Breast epithelium (tissue), 3 donors: ENCODE results near the gene RBM15.

ENCODE experiments used
- POLR2AphosphoS5 ChIP-seq, 3 donors: sonication (generic); formaldehyde crosslinking; IDR thresholded peaks; one replicate each; pipeline ENCODE4 v1.6.1; 2017; ENCODE audit warnings: antibody characterized with exemption in 3 of 3
- TF ChIP-seq, protein P1 (sequence below), 3 donors: fragments of 450-650 bp; IDR thresholded peaks; one replicate each; pipeline ENCODE4 v1.5.1; 2016 to 2017; ENCODE audit warnings: antibody characterized with exemption in 3 of 3, mild to moderate bottlenecking in 3 of 3, moderate library complexity in 3 of 3

DNA sequence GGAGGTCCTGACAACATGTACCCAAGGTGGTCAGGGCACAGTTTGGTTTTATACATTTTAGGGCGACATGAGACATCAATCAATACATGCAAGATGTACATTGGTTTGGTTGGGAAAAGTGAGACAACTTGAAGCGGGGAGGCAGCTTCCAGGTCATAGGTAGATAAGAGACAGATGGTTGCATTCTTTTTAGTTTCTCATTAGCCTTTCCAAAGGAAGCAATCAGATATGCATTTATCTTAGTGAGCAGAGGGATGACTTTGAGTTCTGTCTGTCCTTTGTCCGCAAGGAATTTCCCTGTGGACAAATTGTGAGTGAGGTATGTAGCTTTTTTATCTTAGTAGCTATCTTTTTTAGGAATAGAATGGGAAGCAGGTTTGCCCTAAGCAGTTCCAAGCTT is 10.5 kb upstream of the RBM15 start:
- TF ChIP-seq, protein P1, sequence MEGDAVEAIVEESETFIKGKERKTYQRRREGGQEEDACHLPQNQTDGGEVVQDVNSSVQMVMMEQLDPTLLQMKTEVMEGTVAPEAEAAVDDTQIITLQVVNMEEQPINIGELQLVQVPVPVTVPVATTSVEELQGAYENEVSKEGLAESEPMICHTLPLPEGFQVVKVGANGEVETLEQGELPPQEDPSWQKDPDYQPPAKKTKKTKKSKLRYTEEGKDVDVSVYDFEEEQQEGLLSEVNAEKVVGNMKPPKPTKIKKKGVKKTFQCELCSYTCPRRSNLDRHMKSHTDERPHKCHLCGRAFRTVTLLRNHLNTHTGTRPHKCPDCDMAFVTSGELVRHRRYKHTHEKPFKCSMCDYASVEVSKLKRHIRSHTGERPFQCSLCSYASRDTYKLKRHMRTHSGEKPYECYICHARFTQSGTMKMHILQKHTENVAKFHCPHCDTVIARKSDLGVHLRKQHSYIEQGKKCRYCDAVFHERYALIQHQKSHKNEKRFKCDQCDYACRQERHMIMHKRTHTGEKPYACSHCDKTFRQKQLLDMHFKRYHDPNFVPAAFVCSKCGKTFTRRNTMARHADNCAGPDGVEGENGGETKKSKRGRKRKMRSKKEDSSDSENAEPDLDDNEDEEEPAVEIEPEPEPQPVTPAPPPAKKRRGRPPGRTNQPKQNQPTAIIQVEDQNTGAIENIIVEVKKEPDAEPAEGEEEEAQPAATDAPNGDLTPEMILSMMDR (IDR thresholded peaks at IDR 0.05), result no peak
- TF ChIP-seq POLR2AphosphoS5 (IDR thresholded peaks at IDR 0.05), result no peak
